Lower leg skin (tissue), 3 donors: ENCODE data around the gene PARD6A.

Source experiments
- POLR2A ChIP-seq, 2 donors: fragments of 450-650 bp; IDR thresholded peaks; one replicate each; pipeline ENCODE4 v1.6.1; 2016 to 2017; ENCODE audit warnings: antibody characterized with exemption in 2 of 2, mild to moderate bottlenecking in 1 of 2, moderate library complexity in 1 of 2
- TF ChIP-seq, protein P1 (sequence below), 3 donors: fragments of 450-650 bp; IDR thresholded peaks; one replicate each; pipeline ENCODE4 v1.5.1; 2016; ENCODE audit warnings: antibody characterized with exemption in 3 of 3, mild to moderate bottlenecking in 3 of 3, moderate library complexity in 2 of 3

DNA sequence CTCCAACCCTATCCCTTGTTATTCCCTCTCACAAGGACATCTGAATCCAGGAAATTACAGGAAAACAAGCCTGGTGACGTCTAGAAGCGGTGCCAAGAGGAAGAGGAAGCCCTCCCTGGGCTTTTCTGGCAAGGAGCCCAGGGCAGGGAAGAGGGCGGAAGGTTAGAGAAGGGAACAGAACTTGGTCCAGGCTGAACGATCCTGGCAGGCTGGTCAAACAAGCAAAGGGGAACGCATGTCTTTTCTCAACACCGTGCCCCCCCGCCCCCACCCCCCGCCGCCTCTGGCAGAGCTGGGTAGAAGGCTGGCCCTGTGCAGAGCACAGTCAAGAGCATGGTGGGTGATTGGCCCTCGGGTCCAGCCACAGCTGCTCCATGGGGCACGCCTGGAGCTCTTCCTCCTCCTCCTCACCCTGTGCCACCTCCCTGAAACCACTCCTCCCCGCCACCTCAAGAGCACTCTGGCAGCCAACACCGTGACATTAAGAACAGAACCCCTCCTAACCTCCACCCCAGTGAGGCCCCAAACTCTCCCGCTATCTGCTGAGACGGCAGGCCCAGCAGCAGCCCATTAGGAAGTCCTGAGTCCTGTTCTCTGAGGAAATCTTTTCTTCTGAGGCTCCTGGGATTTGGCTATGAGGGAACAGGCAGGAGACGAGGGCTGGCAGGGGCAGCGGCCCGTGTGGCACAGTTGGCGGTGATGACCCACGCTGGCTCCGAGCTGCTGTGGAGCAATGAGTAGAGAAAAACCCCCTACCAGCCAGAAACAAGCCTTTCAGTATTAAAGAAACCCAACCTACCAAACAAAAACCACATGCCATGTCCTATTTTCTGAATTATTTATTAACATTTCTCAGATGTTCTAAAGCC, 13.2 kb downstream of the PARD6A start:
- TF ChIP-seq, protein P1, sequence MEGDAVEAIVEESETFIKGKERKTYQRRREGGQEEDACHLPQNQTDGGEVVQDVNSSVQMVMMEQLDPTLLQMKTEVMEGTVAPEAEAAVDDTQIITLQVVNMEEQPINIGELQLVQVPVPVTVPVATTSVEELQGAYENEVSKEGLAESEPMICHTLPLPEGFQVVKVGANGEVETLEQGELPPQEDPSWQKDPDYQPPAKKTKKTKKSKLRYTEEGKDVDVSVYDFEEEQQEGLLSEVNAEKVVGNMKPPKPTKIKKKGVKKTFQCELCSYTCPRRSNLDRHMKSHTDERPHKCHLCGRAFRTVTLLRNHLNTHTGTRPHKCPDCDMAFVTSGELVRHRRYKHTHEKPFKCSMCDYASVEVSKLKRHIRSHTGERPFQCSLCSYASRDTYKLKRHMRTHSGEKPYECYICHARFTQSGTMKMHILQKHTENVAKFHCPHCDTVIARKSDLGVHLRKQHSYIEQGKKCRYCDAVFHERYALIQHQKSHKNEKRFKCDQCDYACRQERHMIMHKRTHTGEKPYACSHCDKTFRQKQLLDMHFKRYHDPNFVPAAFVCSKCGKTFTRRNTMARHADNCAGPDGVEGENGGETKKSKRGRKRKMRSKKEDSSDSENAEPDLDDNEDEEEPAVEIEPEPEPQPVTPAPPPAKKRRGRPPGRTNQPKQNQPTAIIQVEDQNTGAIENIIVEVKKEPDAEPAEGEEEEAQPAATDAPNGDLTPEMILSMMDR (IDR thresholded peaks at IDR 0.05): no peak
- TF ChIP-seq POLR2A (IDR thresholded peaks at IDR 0.05): no peak
